Smooth muscle cell (in vitro differentiated cells): ENCODE data around the gene CYP46A1. TPM values are rescaled to one million over a fixed set of nuclear protein-coding genes. Genes with fewer than 3 reads are reported as not detected.

Experiments used
- DNase-seq: peaks from one replicate; lab custom pipeline; 2025; ENCODE audit not compliant: unreplicated experiment; lab: John Stamatoyannopoulos, UW
- H2AFZ ChIP-seq: fragments of 200-600 bp; sonication (generic); 2 replicates; pipeline ENCODE4 v1.6.0; 2016; ENCODE audit warnings: antibody characterized with exemption, low read depth, mild to moderate bottlenecking
- H3F3A ChIP-seq: fragments of 200-600 bp; sonication (generic); 2 replicates; pipeline ENCODE4 v1.6.0; 2017; ENCODE audit warnings: antibody characterized with exemption, low read depth
- H3K27ac ChIP-seq: fragments of 200-600 bp; sonication (generic); 2 replicates; pipeline ENCODE4 v1.5.1; 2016; ENCODE audit warnings: low read depth, mild to moderate bottlenecking
- H3K27me3 ChIP-seq: fragments of 200-600 bp; sonication (generic); 2 replicates; pipeline ENCODE4 v1.6.1; 2016; ENCODE audit warnings: low read depth, mild to moderate bottlenecking
- H3K36me3 ChIP-seq: fragments of 200-600 bp; sonication (generic); 2 replicates; pipeline ENCODE4 v1.5.1; 2016; ENCODE audit warnings: low read depth
- H3K4me1 ChIP-seq: fragments of 200-600 bp; sonication (generic); 2 replicates; pipeline ENCODE4 v1.5.1; 2016; ENCODE audit warnings: low read depth
- H3K4me2 ChIP-seq: fragments of 200-600 bp; sonication (generic); 2 replicates; pipeline ENCODE4 v1.6.0; 2016; ENCODE audit warnings: mild to moderate bottlenecking
- H3K4me3 ChIP-seq: fragments of 200-600 bp; sonication (generic); 2 replicates; pipeline ENCODE4 v1.5.1; 2016; ENCODE audit warnings: mild to moderate bottlenecking
- H3K79me2 ChIP-seq: fragments of 200-600 bp; sonication (generic); 2 replicates; pipeline ENCODE4 v1.6.0; 2016; ENCODE audit warnings: low read depth, mild to moderate bottlenecking
- H3K9ac ChIP-seq: fragments of 200-600 bp; sonication (generic); 2 replicates; pipeline ENCODE4 v1.6.0; 2016; ENCODE audit warnings: low read depth
- H3K9me3 ChIP-seq: fragments of 200-600 bp; sonication (generic); replicated peaks from 2 replicates; pipeline ENCODE4 v1.5.1; 2016; ENCODE audit warnings: low read depth
- H4K20me1 ChIP-seq: fragments of 200-600 bp; sonication (generic); 2 replicates; pipeline ENCODE4 v1.6.0; 2016; ENCODE audit warnings: low read depth
- WGBS: methylation state at CpG from one replicate; pipeline ENCODE4 v1.1.7; 2016; ENCODE audit warnings: low lambda C conversion rate; 5-methylcytosine and 5-hydroxymethylcytosine counted together
- polyA plus RNA-seq: library from polyadenylated mRNA; unstranded; fragments of >200 nt; fragmentation: Nextera tagmentation; extraction: Ambion mirVana; gene quantifications from 2 replicates; pipeline ENCODE4 v1.2.1, GENCODE V29; 2016
- total RNA-seq: library from RNA; depleted of rRNA; stranded (reverse); fragments of >200 nt; gene quantifications from 2 replicates; pipeline ENCODE4 v1.2.3, GENCODE V29; 2014
- TF ChIP-seq, protein P1 (sequence below): fragments of 200-600 bp; sonication (generic); IDR thresholded peaks from 2 replicates; pipeline ENCODE4 v1.5.1; 2017; ENCODE audit warnings: borderline replicate concordance, mild to moderate bottlenecking, antibody characterized with exemption; ENCODE audit not compliant: insufficient read depth, poor library complexity, severe bottlenecking

CYP46A1 gene
- total and polyA plus RNA-seq, 2 experiments from 2014 or later, result 0.63 to 1.0 TPM

- H3K4me2 ChIP-seq, result no peak overlapping the region
- H2AFZ ChIP-seq, result no peak overlapping the region
- H3F3A ChIP-seq, result no peaks in the 10 kb centered on the region
- peaks cover 14% of the 10 kb centered on the region for H3K4me1 ChIP-seq
- no peaks in the 10 kb centered on the region for H3K9me3 ChIP-seq
- no peaks in the 10 kb centered on the region for H4K20me1 ChIP-seq
- H3K79me2 ChIP-seq, result no peaks in the 10 kb centered on the region
- H3K9ac ChIP-seq, result no peak overlapping the region
- no peak overlapping the region for H3K27ac ChIP-seq
- 78% methylated on average over 9 of the region's 9 CpGs for WGBS
- H3K36me3 ChIP-seq, result no peaks in the 10 kb centered on the region
- no peaks in the 10 kb centered on the region for H3K27me3 ChIP-seq
- TF ChIP-seq, protein P1, sequence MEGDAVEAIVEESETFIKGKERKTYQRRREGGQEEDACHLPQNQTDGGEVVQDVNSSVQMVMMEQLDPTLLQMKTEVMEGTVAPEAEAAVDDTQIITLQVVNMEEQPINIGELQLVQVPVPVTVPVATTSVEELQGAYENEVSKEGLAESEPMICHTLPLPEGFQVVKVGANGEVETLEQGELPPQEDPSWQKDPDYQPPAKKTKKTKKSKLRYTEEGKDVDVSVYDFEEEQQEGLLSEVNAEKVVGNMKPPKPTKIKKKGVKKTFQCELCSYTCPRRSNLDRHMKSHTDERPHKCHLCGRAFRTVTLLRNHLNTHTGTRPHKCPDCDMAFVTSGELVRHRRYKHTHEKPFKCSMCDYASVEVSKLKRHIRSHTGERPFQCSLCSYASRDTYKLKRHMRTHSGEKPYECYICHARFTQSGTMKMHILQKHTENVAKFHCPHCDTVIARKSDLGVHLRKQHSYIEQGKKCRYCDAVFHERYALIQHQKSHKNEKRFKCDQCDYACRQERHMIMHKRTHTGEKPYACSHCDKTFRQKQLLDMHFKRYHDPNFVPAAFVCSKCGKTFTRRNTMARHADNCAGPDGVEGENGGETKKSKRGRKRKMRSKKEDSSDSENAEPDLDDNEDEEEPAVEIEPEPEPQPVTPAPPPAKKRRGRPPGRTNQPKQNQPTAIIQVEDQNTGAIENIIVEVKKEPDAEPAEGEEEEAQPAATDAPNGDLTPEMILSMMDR, result no peak
- H3K4me3 ChIP-seq, result no peak overlapping the region
- no peak for DNase-seq
Measured at GRCh38 chr14:99775351-99775750, 91.3 kb downstream of the CYP46A1 start.

Other genes with a start within 250 kb of the CYP46A1 start
- gene SETD3, start 203.4 kb upstream of the CYP46A1 start, total RNA-seq, result 74.9 and 78.2 TPM in 2 replicates
- 41.5 and 49.2 TPM in 2 replicates for gene SETD3, start 203.4 kb upstream of the CYP46A1 start, polyA plus RNA-seq
- gene CCNK, start 202.9 kb upstream of the CYP46A1 start, total RNA-seq, result 32.9 and 45.0 TPM in 2 replicates
- 14.6 and 22.7 TPM in 2 replicates for gene CCNK, start 202.9 kb upstream of the CYP46A1 start, polyA plus RNA-seq
- 4.0 and 4.8 TPM in 2 replicates for gene CCDC85C, start 80.1 kb upstream of the CYP46A1 start, total RNA-seq
- 5.2 and 6.5 TPM in 2 replicates for gene CCDC85C, start 80.1 kb upstream of the CYP46A1 start, polyA plus RNA-seq
- gene HHIPL1, start 39.2 kb upstream of the CYP46A1 start, total RNA-seq, result 9.1 and 9.6 TPM in 2 replicates
- 11.2 and 11.9 TPM in 2 replicates for gene HHIPL1, start 39.2 kb upstream of the CYP46A1 start, polyA plus RNA-seq
- gene EML1, start 109.1 kb downstream of the CYP46A1 start, total RNA-seq, result 16.5 and 31.2 TPM in 2 replicates
- 13.0 and 14.4 TPM in 2 replicates for gene EML1, start 109.1 kb downstream of the CYP46A1 start, polyA plus RNA-seq